Lower leg skin (tissue), 4 donors: ENCODE data around the gene POLD3. TPM values are rescaled to one million over a fixed set of nuclear protein-coding genes. Genes with fewer than 3 reads are reported as not detected.
A peak's percentile ranks its signal among the peaks of the same experiment; 100 is the strongest.

Experiments
- DNase-seq, 2 donors: peaks; one replicate each; pipeline ENCODE4 v3.0.0-alpha.2; 2019; ENCODE audit warnings: low spot score in 2 of 2
- H3K4me3 ChIP-seq: fragments of 200-600 bp; sonication (generic); 2 replicates; pipeline ENCODE4 v1.5.1; 2017; ENCODE audit warnings: mild to moderate bottlenecking, low read depth; ENCODE audit not compliant: poor library complexity, severe bottlenecking
- POLR2A ChIP-seq, 2 donors: fragments of 450-650 bp; IDR thresholded peaks; one replicate each; pipeline ENCODE4 v1.6.1; 2016 to 2017; ENCODE audit warnings: antibody characterized with exemption in 2 of 2, mild to moderate bottlenecking in 1 of 2, moderate library complexity in 1 of 2
- WGBS, 2 donors: methylation state at CpG; one replicate each; pipeline ENCODE4 v1.1.5; 2018; 5-methylcytosine and 5-hydroxymethylcytosine counted together
- intact Hi-C: fragments of 100-400 bp; cut with DNase I; formaldehyde crosslinking; loops from one replicate; pipeline ENCODE4 v1.15.0; 2023; ENCODE audit warnings: low total_unique reads
- total RNA-seq, 4 donors: library from RNA; depleted of rRNA; stranded (reverse); fragments of >200 nt; gene quantifications; one replicate each; pipeline ENCODE4 v1.1.0, GENCODE V29; 2016
- TF ChIP-seq, protein P1 (sequence below), 3 donors: fragments of 450-650 bp; IDR thresholded peaks; one replicate each; pipeline ENCODE4 v1.5.1; 2016; ENCODE audit warnings: antibody characterized with exemption in 3 of 3, mild to moderate bottlenecking in 3 of 3, moderate library complexity in 2 of 3

The POLD3 gene
- total RNA-seq, 4 donors from 2014 or later: 7.0 to 18.8 (median 9.4) TPM

GRCh38 chr11:74592063-74592440 is 330 bp upstream of the POLD3 start:
- 9 to 12% methylated on average over 7 of the region's 7 CpGs for WGBS, 2 donors
- no peak for TF ChIP-seq POLR2A (IDR thresholded peaks at IDR 0.05)
- TF ChIP-seq, protein P1, sequence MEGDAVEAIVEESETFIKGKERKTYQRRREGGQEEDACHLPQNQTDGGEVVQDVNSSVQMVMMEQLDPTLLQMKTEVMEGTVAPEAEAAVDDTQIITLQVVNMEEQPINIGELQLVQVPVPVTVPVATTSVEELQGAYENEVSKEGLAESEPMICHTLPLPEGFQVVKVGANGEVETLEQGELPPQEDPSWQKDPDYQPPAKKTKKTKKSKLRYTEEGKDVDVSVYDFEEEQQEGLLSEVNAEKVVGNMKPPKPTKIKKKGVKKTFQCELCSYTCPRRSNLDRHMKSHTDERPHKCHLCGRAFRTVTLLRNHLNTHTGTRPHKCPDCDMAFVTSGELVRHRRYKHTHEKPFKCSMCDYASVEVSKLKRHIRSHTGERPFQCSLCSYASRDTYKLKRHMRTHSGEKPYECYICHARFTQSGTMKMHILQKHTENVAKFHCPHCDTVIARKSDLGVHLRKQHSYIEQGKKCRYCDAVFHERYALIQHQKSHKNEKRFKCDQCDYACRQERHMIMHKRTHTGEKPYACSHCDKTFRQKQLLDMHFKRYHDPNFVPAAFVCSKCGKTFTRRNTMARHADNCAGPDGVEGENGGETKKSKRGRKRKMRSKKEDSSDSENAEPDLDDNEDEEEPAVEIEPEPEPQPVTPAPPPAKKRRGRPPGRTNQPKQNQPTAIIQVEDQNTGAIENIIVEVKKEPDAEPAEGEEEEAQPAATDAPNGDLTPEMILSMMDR (IDR thresholded peaks at IDR 0.05): no peak
- intact Hi-C loops: no loop called here
- DNase-seq: no peak
- no peak overlapping the region for H3K4me3 ChIP-seq

- 3% methylated on average over 1 of the region's 1 CpG for WGBS, 2 donors
- peak overlapping the region; percentile 97 for H3K4me3 ChIP-seq
- TF ChIP-seq, protein P1 (IDR thresholded peaks at IDR 0.05): no peak
- no peak for TF ChIP-seq POLR2A (IDR thresholded peaks at IDR 0.05)
- intact Hi-C loops: no loop called here
- no peak for DNase-seq
Measured at GRCh38 chr11:74593463-74593862, 1.1 kb downstream of the POLD3 start.

- intact Hi-C loops: no loop called here
- TF ChIP-seq POLR2A (IDR thresholded peaks at IDR 0.05): no peak
- TF ChIP-seq, protein P1 (IDR thresholded peaks at IDR 0.05): no peak
- 75 to 85% methylated on average over 4 of the region's 4 CpGs for WGBS, 2 donors
- H3K4me3 ChIP-seq: no peak overlapping the region
- no peak for DNase-seq
Measured at GRCh38 chr11:74602637-74603556, 10.5 kb downstream of the POLD3 start.

DNA sequence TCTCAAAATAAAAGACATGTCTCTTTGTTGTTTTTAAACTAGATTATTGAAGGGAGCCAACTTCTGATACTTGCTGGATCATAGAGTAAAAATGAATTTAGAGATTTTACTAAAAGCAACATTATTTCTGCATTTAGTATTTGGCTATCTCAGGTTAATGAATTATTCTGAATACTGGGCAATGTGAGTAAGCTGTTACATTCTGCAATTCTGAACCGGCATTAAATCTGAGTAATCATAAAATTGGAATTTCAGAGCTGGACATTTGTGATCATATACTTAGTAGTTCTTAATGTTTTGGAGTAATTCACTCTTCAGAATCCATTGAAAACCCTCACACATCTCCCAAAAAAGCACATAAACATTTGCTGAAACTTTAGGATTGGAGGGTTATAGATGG is 11.5 kb downstream of the POLD3 start:
- no peak for DNase-seq
- TF ChIP-seq POLR2A (IDR thresholded peaks at IDR 0.05): no peak
- TF ChIP-seq, protein P1 (IDR thresholded peaks at IDR 0.05): no peak
- WGBS, 2 donors: 56 to 77% methylated on average over 1 of the region's 1 CpG
- intact Hi-C loops: no loop called here
- H3K4me3 ChIP-seq: no peak overlapping the region

- intact Hi-C loops: no loop called here
- H3K4me3 ChIP-seq: no peak overlapping the region
- no peak for DNase-seq
- TF ChIP-seq, protein P1 (IDR thresholded peaks at IDR 0.05): no peak
- no peak for TF ChIP-seq POLR2A (IDR thresholded peaks at IDR 0.05)
Measured at GRCh38 chr11:74604311-74604710, 11.9 kb downstream of the POLD3 start.
